SK-N-MC (cell line): Measurements from ENCODE around the gene MBD3L2B.

ENCODE experiments used
- EZH2 ChIP-seq: fragments of 200-600 bp; sonication (generic); IDR thresholded peaks from one replicate; pipeline ENCODE4 v1.6.1; 2017; ENCODE audit warnings: antibody characterized with exemption
- POLR2AphosphoS5 ChIP-seq: IDR thresholded peaks from 2 replicates; pipeline ENCODE4 v1.6.1; 2012; ENCODE audit warnings: mild to moderate bottlenecking, low read depth, low read length, borderline replicate concordance

- TF ChIP-seq EZH2 (no peak), POLR2AphosphoS5 (no peak)
Observed at GRCh38 chr19:6988257-6988656, 33.0 kb downstream of the MBD3L2B start.
